Duodenal mucosa (tissue), 2 donors: Measurements from ENCODE around the gene PCDHGA6.
"Not testable (repeated sequence)": the region's sequence is repeated elsewhere in the genome, so short reads cannot be mapped to it uniquely, and the experiment has no call there.

Experiments
- H3K27ac ChIP-seq: one replicate; pipeline ENCODE4 v1.7.0; 2013; ENCODE audit warnings: low read depth, low read length
- H3K27me3 ChIP-seq, 2 donors: one replicate each; pipeline ENCODE4 v1.7.0; 2013; ENCODE audit warnings: low read length in 2 of 2, control low read depth in 1 of 2; ENCODE audit not compliant: insufficient read depth in 2 of 2, control insufficient read depth in 1 of 2
- H3K36me3 ChIP-seq, 2 donors: one replicate each; pipeline ENCODE4 v1.7.0; 2013; ENCODE audit warnings: low read length in 2 of 2, control low read depth in 1 of 2; ENCODE audit not compliant: insufficient read depth in 2 of 2, control insufficient read depth in 1 of 2
- H3K4me1 ChIP-seq, 2 donors: one replicate each; pipeline ENCODE4 v1.7.0; 2013; ENCODE audit warnings: low read length in 2 of 2, control low read depth in 1 of 2; ENCODE audit not compliant: insufficient read depth in 2 of 2, control insufficient read depth in 1 of 2
- H3K4me3 ChIP-seq, 2 donors: one replicate each; pipeline ENCODE4 v1.7.0; 2013; ENCODE audit warnings: low read length in 2 of 2, low read depth in 1 of 2
- H3K9ac ChIP-seq, 2 donors: one replicate each; pipeline ENCODE4 v1.7.0; 2013; ENCODE audit warnings: low read length in 2 of 2, low read depth in 1 of 2
- H3K9me3 ChIP-seq, 2 donors: one replicate each; pipeline ENCODE4 v1.7.0; 2013; ENCODE audit warnings: low read length in 2 of 2, control low read depth in 1 of 2; ENCODE audit not compliant: control insufficient read depth in 1 of 2

PCDHGA6 gene

DNA sequence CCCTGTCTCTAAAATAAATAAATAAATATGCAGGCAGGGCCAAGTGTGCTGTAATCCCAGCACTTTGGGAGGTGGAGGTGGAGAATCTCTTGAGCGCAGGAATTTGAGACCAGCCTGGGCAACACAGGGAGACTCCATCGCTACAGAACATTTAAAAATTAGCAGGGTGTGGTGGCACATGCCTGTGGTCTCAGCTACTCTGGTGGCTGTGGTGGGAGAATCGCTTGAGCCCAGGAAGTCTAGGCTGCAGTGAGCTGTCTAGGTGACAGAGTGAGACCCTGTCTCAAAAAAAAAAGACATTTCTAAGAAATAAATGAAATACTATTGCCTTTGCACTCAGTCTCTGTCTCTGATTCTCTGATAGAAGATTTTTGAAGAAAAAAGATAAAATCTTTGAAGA is 37.9 kb downstream of the PCDHGA6 start:
- no peak overlapping the region for H3K9ac ChIP-seq
- no peaks in the 10 kb centered on the region for H3K36me3 ChIP-seq
- H3K4me1 ChIP-seq: no peaks in the 10 kb centered on the region
- H3K4me3 ChIP-seq: no peak overlapping the region
- peaks cover 24 to 39% of the 10 kb centered on the region in 2 donors for H3K9me3 ChIP-seq
- H3K27ac ChIP-seq: no peak overlapping the region
- peaks cover 0 to 5% of the 10 kb centered on the region in 2 donors for H3K27me3 ChIP-seq

DNA sequence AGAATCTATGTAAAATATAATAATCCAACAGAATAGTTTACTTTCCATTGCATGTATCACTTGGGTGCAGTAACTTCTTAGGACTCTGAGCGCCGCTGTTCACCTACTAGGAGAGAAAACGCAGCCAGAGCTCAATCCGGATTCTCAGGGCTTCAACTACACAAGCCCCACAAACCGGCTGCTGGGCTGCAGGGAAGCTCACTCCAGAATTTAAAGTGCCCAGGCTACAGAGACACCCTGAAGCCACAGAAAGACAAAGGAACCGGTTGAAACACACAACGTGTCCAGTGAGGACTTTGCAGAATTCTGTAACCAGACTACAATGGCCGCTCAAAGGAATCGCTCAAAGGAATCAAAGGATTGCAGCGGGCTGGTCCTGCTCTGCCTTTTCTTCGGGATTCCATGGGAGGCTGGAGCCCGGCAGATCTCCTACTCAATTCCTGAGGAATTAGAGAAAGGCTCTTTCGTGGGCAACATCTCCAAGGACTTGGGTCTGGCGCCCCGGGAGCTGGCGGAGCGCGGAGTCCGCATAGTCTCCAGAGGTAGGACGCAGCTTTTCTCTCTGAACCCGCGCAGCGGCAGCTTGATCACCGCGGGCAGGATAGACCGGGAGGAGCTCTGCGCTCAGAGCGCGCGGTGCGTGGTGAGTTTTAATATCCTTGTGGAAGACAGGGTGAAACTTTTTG is 39.3 kb downstream of the PCDHGA6 start, which contains the start of gene PCDHGA10:
TSS of gene PCDHGA10 (plus strand) at position 134 of the 686 bp plus-strand sequence. CDS start at position 323, 189 bp downstream.
- no peak within 1 kb of the TSS for H3K27ac ChIP-seq
- peak within 1 kb of the TSS; percentile 56 to 68 for H3K4me3 ChIP-seq
- H3K9me3 ChIP-seq: peaks cover 28 to 42% of the 10 kb centered on the region in 2 donors
- H3K27me3 ChIP-seq: peaks cover 0 to 5% of the 10 kb centered on the region in 2 donors
- H3K9ac ChIP-seq: no peak within 1 kb of the TSS
- H3K4me1 ChIP-seq: no peaks in the 10 kb centered on the region
- H3K36me3 ChIP-seq: no peaks in the 10 kb centered on the region

DNA sequence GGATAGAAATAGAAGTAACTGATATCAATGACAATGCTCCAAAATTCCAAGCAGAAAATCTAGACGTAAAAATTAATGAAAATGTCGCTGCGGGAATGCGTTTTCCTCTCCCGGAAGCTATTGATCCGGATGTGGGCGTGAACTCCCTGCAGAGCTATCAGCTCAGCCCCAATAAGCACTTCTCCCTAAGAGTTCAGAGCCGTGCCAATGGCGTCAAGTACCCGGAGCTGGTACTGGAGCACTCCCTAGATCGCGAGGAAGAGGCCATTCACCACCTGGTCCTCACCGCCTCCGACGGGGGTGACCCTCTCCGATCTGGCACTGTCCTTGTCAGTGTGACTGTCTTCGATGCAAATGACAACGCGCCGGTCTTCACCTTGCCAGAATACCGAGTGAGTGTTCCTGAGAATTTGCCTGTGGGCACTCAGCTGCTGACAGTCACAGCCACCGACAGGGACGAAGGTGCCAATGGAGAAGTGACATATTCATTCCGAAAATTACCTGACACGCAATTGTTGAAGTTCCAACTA is 39.9 kb downstream of the PCDHGA6 start:
- Histone ChIP-seq H3K4me1 (no peaks in the 10 kb centered on the region), H3K9ac (no peak overlapping the region), H3K27me3 (peaks cover 0 to 5% of the 10 kb centered on the region in 2 donors), H3K27ac (no peak overlapping the region), H3K4me3 (peak overlapping the region; percentile 56 to 68), H3K36me3 (no peaks in the 10 kb centered on the region), H3K9me3 (peaks cover 34 to 45% of the 10 kb centered on the region in 2 donors)

DNA sequence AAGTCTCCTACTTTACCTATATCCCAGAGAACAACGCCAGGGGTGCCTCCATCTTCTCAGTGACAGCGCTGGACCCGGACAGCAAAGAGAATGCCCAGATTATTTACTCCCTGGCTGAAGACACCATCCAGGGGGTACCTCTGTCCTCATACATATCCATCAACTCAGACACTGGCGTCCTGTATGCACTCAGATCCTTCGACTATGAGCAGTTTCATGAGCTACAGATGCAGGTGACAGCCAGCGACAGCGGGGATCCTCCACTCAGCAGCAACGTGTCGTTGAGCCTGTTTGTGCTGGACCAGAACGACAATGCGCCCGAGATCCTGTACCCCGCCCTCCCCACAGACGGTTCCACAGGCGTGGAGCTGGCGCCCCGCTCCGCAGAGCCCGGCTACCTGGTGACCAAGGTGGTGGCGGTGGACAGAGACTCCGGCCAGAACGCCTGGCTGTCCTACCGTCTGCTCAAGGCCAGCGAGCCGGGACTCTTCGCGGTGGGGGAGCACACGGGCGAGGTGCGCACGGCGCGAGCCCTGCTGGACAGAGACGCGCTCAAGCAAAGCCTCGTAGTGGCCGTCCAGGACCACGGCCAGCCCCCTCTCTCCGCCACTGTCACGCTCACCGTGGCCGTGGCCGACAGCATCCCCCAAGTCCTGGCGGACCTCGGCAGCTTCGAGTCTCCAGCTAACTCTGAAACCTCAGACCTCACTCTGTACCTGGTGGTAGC is 41.0 kb downstream of the PCDHGA6 start:
- H3K4me1 ChIP-seq, H3K36me3 ChIP-seq, H3K9ac ChIP-seq, H3K27me3 ChIP-seq, H3K27ac ChIP-seq: not testable (repeated sequence)
- Histone ChIP-seq H3K4me3 (peak overlapping the region in 1 of 2 donors; percentile 38), H3K9me3 (peaks cover 34 to 45% of the 10 kb centered on the region in 2 donors)

DNA sequence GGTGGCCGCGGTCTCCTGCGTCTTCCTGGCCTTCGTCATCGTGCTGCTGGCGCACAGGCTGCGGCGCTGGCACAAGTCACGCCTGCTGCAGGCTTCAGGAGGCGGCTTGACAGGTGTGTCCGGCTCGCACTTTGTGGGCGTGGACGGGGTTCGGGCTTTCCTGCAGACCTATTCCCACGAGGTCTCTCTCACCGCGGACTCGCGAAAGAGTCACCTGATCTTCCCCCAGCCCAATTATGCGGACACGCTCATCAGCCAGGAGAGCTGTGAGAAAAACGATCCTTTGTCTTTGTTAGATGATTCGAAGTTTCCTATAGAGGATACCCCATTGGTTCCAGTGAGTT is 41.6 kb downstream of the PCDHGA6 start:
- H3K9ac ChIP-seq, H3K4me1 ChIP-seq, H3K36me3 ChIP-seq, H3K4me3 ChIP-seq, H3K27ac ChIP-seq, H3K27me3 ChIP-seq: not testable (repeated sequence)
- peaks cover 33 to 45% of the 10 kb centered on the region in 2 donors for H3K9me3 ChIP-seq

DNA sequence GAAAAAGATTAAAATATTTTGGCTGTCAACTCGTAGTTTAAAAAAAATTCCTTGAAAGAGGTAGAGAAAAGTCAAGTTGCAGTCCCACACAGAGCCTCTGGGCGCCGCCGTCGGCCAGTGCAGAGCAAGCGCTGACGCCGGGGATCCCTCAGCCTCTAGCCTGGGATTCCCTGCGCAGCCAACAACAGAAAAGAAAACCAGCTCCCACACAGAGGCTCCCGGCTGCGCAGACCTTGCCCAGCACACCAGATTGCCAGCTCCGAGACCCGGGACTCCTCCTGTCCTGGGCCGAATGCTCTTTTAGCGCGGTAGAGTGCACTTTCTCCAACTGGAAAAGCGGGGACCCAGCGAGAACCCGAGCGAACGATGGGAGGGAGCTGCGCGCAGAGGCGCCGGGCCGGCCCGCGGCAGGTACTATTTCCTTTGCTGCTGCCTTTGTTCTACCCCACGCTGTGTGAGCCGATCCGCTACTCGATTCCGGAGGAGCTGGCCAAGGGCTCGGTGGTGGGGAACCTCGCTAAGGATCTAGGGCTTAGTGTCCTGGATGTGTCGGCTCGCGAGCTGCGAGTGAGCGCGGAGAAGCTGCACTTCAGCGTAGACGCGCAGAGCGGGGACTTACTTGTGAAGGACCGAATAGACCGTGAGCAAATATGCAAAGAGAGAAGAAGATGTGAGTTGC is 43.9 kb downstream of the PCDHGA6 start, which contains the start of gene PCDHGB7:
TSS of gene PCDHGB7 (plus strand) at position 184 of the 679 bp plus-strand sequence. CDS start at position 367, 183 bp downstream.
- Histone ChIP-seq H3K9me3 (peaks cover 48 to 66% of the 10 kb centered on the region in 2 donors), H3K4me3 (peak within 1 kb of the TSS; percentile 39 to 53)
- H3K4me1 ChIP-seq, H3K27me3 ChIP-seq, H3K9ac ChIP-seq, H3K36me3 ChIP-seq, H3K27ac ChIP-seq: not testable (repeated sequence)

DNA sequence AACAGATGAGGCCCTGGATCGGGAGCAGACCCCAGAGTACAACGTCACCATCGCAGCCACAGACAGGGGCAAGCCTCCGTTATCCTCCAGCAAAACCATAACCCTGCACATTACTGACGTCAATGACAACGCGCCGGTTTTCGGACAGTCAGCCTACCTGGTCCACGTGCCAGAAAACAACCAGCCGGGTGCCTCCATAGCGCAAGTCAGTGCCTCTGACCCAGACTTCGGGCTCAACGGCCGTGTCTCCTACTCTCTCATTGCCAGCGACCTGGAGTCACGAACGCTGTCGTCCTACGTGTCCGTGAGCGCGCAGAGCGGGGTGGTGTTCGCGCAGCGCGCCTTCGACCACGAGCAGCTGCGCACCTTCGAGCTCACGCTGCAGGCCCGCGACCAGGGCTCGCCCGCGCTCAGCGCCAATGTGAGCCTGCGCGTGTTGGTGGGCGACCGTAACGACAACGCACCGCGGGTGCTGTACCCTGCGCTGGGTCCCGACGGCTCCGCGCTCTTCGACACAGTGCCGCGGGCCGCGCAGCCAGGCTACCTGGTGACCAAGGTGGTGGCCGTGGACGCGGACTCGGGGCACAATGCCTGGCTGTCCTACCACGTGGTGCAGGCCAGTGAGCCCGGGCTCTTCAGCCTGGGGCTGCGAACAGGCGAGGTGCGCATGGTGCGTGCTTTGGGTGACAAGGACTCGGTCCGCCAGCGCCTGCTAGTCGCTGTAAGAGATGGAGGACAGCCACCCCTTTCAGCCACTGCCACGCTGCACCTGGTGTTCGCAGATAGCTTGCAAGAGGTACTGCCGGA is 45.6 kb downstream of the PCDHGA6 start:
- H3K9me3 ChIP-seq: peaks cover 55 to 80% of the 10 kb centered on the region in 2 donors

DNA sequence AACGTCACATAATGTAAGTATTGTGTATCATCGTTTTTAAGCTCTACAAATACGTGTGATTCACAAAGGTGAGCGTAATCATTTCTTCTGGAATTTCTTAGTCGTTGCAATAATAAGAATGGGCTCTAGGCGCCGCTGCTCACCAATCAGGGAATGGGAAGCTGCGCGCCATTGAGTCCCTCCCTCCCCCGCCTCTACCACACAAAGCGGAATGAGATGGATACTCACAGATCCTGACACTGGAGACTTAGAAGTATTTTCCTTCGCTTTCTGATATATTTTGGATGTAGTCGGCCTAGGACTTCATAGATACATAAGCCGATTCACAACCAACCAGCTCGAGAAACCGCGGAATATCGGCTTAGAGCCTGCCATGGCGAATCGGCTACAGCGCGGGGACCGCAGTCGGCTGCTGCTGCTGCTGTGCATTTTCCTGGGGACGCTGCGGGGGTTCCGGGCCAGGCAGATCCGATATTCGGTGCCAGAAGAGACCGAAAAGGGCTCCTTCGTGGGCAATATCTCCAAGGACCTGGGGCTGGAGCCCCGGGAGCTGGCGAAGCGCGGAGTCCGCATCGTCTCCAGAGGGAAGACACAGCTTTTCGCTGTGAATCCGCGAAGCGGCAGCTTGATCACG is 47.3 kb downstream of the PCDHGA6 start, which contains the start of gene PCDHGA11:
TSS of gene PCDHGA11 (plus strand) at position 197 of the 634 bp plus-strand sequence. CDS start at position 374, 177 bp downstream.
- Histone ChIP-seq H3K27ac (no peak within 1 kb of the TSS), H3K4me3 (peak within 1 kb of the TSS; percentile 53 to 59), H3K36me3 (peaks cover 3 to 4% of the 10 kb centered on the region in 2 donors), H3K4me1 (no peaks in the 10 kb centered on the region), H3K9ac (no peak within 1 kb of the TSS), H3K27me3 (peaks cover 0 to 8% of the 10 kb centered on the region in 2 donors), H3K9me3 (peaks cover 54 to 83% of the 10 kb centered on the region in 2 donors)

More for the DNA sequence above, 45.6 kb downstream of the PCDHGA6 start:
- peak overlapping the region in 1 of 2 donors; percentile 26 for H3K4me3 ChIP-seq
- H3K36me3 ChIP-seq: peaks cover 3 to 4% of the 10 kb centered on the region in 2 donors
- H3K27ac ChIP-seq: no peak overlapping the region
- H3K9ac ChIP-seq: no peak overlapping the region
- H3K4me1 ChIP-seq: no peaks in the 10 kb centered on the region
- peaks cover 0 to 8% of the 10 kb centered on the region in 2 donors for H3K27me3 ChIP-seq

DNA sequence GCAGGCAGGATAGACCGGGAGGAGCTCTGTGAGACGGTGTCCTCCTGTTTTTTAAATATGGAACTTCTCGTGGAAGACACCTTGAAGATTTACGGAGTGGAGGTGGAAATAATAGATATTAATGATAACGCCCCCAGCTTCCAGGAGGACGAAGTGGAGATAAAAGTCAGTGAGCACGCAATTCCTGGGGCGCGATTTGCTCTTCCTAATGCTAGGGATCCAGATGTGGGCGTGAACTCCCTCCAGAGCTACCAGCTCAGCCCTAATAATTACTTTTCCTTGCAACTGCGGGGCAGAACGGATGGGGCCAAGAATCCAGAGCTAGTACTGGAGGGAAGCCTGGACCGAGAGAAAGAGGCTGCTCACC is 47.8 kb downstream of the PCDHGA6 start:
- no peak overlapping the region for H3K27ac ChIP-seq
- peaks cover 3 to 4% of the 10 kb centered on the region in 2 donors for H3K36me3 ChIP-seq
- peaks cover 57 to 86% of the 10 kb centered on the region in 2 donors for H3K9me3 ChIP-seq
- H3K4me1 ChIP-seq: no peaks in the 10 kb centered on the region
- peaks cover 0 to 8% of the 10 kb centered on the region in 2 donors for H3K27me3 ChIP-seq
- peak overlapping the region; percentile 53 to 59 for H3K4me3 ChIP-seq
- no peak overlapping the region for H3K9ac ChIP-seq
